Chondrocyte (in vitro differentiated cells): ENCODE results near the gene KCND1. TPM values are rescaled to one million over a fixed set of nuclear protein-coding genes. Genes with fewer than 3 reads are reported as not detected.
"Not testable (repeated sequence)": the region's sequence is repeated elsewhere in the genome, so short reads cannot be mapped to it uniquely, and the experiment has no call there.

Experiments used
- DNase-seq: peaks from one replicate; pipeline ENCODE4 v3.0.0; 2021; ENCODE audit warnings: mixed read lengths, low spot score
- H3K27ac Mint-ChIP-seq: one replicate; pipeline ENCODE4 v1.8.0; 2021; ENCODE audit warnings: mild to moderate bottlenecking, moderate library complexity, mixed read lengths; ENCODE audit not compliant: unreplicated experiment
- H3K27me3 Mint-ChIP-seq: 2 replicates; pipeline ENCODE4 v1.8.0; 2021; ENCODE audit warnings: low read depth, mixed read lengths
- H3K36me3 Mint-ChIP-seq: 2 replicates; pipeline ENCODE4 v1.8.0; 2021; ENCODE audit warnings: low read depth, mixed read lengths
- H3K4me1 Mint-ChIP-seq: 2 replicates; pipeline ENCODE4 v1.8.0; 2021; ENCODE audit warnings: low read depth, mild to moderate bottlenecking, mixed read lengths
- H3K4me3 Mint-ChIP-seq: one replicate; pipeline ENCODE4 v1.8.0; 2021; ENCODE audit warnings: mild to moderate bottlenecking, moderate library complexity, mixed read lengths; ENCODE audit not compliant: unreplicated experiment
- H3K9me3 Mint-ChIP-seq: 2 replicates; pipeline ENCODE4 v1.8.0; 2021; ENCODE audit warnings: low read depth, mixed read lengths
- CTCF ChIP-seq: fragments of 200-600 bp; sonication (generic); IDR thresholded peaks from 2 replicates; pipeline ENCODE4 v1.5.0; 2021; ENCODE audit warnings: antibody characterized with exemption, mild to moderate bottlenecking, moderate library complexity
- total RNA-seq: library from RNA; stranded (reverse); gene quantifications from 3 replicates; pipeline ENCODE4 v1.2.1, GENCODE V29; 2021

The KCND1 gene
- total RNA-seq, 1 donor from 2014 or later = 1.7 TPM

- no peak for DNase-seq
- Mint-ChIP-seq H3K9me3 (peaks cover 4% of the 10 kb centered on the region), H3K4me3 (no peak overlapping the region), H3K27me3 (no peaks in the 10 kb centered on the region), H3K4me1 (no peaks in the 10 kb centered on the region), H3K36me3 (peaks cover 25% of the 10 kb centered on the region), H3K27ac (no peak overlapping the region)
- no peak for TF ChIP-seq CTCF
Observed at GRCh38 chrX:48983896-48984295, 12.3 kb upstream of the KCND1 start.

- H3K4me3 Mint-ChIP-seq = no peak overlapping the region
- no peak overlapping the region for H3K27ac Mint-ChIP-seq
- H3K36me3 Mint-ChIP-seq = peaks cover 21% of the 10 kb centered on the region
- no peak for DNase-seq
- no peaks in the 10 kb centered on the region for H3K27me3 Mint-ChIP-seq
- no peaks in the 10 kb centered on the region for H3K4me1 Mint-ChIP-seq
- H3K9me3 Mint-ChIP-seq = peaks cover 4% of the 10 kb centered on the region
- no peak for TF ChIP-seq CTCF
Observed at GRCh38 chrX:48983081-48983480, 11.4 kb upstream of the KCND1 start.

- Mint-ChIP-seq H3K4me1 (no peaks in the 10 kb centered on the region), H3K27me3 (no peaks in the 10 kb centered on the region), H3K27ac (no peak overlapping the region), H3K36me3 (peaks cover 20% of the 10 kb centered on the region), H3K4me3 (no peak overlapping the region), H3K9me3 (peaks cover 4% of the 10 kb centered on the region)
- no peak for DNase-seq
- no peak for TF ChIP-seq CTCF
Observed at GRCh38 chrX:48981178-48981577, 9.5 kb upstream of the KCND1 start.

GRCh38 chrX:48980341-48980740 is 8.7 kb upstream of the KCND1 start:
- H3K27ac Mint-ChIP-seq, H3K4me3 Mint-ChIP-seq, DNase-seq, H3K4me1 Mint-ChIP-seq, H3K27me3 Mint-ChIP-seq, H3K9me3 Mint-ChIP-seq: not testable (repeated sequence)
- H3K36me3 Mint-ChIP-seq = peaks cover 22% of the 10 kb centered on the region

- no peak for DNase-seq
- no peaks in the 10 kb centered on the region for H3K27me3 Mint-ChIP-seq
- H3K4me3 Mint-ChIP-seq = no peak overlapping the region
- peaks cover 1% of the 10 kb centered on the region for H3K4me1 Mint-ChIP-seq
- peaks cover 24% of the 10 kb centered on the region for H3K36me3 Mint-ChIP-seq
- TF ChIP-seq CTCF = no peak
- H3K9me3 Mint-ChIP-seq = peaks cover 5% of the 10 kb centered on the region
- no peak overlapping the region for H3K27ac Mint-ChIP-seq
Observed at GRCh38 chrX:48978226-48978625, 6.6 kb upstream of the KCND1 start.

- Mint-ChIP-seq H3K4me3 (no peak overlapping the region), H3K9me3 (peaks cover 8% of the 10 kb centered on the region), H3K36me3 (peaks cover 22% of the 10 kb centered on the region), H3K4me1 (peaks cover 10% of the 10 kb centered on the region), H3K27ac (no peak overlapping the region), H3K27me3 (no peaks in the 10 kb centered on the region)
- no peak for TF ChIP-seq CTCF
- no peak for DNase-seq
Observed at GRCh38 chrX:48976086-48976485, 4.4 kb upstream of the KCND1 start.
